ENCODE results near the gene GGT6.

The GGT6 gene

DNA sequence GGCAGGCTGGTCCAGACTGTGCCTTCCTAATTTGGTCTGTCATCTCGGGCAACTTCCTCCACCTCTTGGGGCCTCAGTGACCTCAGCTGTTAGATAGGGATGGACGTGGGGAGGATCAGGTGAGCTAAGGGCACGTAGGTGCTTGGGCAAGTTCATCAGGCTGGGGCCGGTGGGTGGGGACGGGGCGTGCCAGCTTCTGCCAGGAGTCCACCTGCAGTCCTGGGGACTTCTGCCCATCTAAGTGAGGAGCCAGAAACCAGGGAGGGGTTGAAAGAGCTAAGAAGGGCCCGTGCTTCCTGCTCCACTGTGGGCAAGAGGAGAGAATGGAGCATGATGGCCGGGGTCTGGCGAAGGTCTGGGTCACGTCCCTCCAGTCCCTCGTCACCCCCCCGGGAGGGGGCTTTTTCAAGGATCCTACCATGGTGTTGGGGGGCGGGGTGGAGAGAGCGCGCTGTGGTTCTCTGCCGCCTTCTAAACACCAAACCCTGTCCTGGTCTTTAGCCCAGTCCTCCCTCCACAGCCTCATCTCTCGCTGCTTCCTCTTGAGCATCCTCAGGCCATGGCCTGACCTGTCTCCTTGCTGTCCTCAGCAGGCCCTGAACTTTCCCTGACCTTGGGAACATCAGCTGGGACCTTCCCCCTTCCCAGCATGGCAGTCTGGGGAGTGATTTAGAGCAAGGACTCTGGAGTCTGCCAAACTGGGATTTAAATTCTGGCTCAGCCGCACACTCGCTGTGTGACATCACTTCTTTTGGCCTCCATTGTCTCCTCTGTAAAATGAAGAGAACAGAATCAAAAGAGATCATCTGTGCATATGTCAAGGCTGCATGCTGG, 40.1 kb downstream of the GGT6 start:
- no peak for DNase-seq (ENCODE audit: low spot score)

- DNase-seq (ENCODE audit: low spot score) = no peak
Measured at GRCh38 chr17:4519361-4519788, 41.0 kb downstream of the GGT6 start.

GRCh38 chr17:4518901-4519300, 41.5 kb downstream of the GGT6 start:
- no peak for DNase-seq (ENCODE audit: low spot score)

DNA sequence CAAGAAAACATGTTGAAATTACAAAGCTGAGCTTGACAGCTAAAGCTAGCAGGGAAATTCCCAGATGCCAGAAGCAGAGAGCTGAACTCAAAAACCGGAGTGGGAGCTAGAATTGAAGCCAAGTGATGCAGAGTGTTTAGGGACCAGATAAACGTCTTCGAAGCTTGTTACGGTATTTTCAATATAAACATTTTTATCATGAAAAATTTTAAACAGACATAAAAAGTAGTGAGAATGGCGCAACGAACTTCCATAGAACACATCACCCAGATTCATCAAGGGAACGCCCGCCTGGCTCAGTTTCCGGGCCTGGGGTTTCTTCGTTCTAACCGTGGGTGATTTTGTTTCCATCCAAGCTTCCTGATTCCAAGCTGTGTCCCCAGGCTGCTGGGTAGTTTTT, 43.6 kb downstream of the GGT6 start:
- no peak for DNase-seq (ENCODE audit: low spot score)

DNA sequence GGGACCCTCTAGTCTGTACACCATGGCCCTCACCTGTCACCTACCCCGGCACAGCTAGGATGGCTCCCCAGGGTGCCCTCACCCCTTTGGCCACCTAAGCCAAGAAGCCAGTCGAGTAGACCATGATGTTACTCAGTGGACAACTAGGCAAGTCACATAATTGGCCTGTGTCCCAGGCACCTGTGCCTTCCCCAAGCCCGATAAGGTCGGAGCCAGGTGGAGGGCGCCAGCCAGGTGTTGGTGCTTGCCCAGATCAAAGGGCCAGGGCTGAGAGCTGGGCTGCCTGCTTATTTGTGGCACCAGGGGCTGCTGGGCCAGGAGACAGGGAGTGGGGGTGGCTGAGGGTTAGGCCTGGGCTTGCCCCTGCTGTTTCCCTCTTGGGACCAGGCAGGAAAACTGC, 44.9 kb downstream of the GGT6 start:
- no peak for DNase-seq (ENCODE audit: low spot score)

DNA sequence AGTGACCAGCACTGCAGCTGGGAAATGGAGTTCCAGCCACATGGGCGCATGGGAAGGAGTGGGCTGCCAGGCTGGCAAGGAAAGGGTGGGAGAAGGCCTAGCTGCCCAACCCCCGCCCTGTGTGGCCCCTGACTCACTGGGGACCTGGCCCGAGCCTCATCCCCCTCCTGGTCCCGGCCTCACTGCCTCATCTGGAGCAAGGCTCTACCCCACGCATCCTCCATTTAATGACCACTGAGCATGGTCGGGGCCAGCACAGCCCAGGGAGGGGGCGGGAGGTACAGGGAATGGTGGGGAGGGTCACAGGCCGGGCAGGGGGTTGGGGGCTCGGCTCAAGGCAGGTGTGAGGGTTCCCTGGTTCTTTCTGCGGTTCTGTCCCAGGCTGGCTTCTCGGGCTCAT, 45.6 kb downstream of the GGT6 start:
- no peak for DNase-seq (ENCODE audit: low spot score)

- DNase-seq (ENCODE audit: low spot score) = no peak
Measured at GRCh38 chr17:4514206-4514605, 46.2 kb downstream of the GGT6 start.

- DNase-seq (ENCODE audit: low spot score) = no peak
Measured at GRCh38 chr17:4513113-4514032, 47.0 kb downstream of the GGT6 start.

GRCh38 chr17:4512156-4513112, 47.9 kb downstream of the GGT6 start:
- DNase-seq (ENCODE audit: low spot score) = no peak

DNA sequence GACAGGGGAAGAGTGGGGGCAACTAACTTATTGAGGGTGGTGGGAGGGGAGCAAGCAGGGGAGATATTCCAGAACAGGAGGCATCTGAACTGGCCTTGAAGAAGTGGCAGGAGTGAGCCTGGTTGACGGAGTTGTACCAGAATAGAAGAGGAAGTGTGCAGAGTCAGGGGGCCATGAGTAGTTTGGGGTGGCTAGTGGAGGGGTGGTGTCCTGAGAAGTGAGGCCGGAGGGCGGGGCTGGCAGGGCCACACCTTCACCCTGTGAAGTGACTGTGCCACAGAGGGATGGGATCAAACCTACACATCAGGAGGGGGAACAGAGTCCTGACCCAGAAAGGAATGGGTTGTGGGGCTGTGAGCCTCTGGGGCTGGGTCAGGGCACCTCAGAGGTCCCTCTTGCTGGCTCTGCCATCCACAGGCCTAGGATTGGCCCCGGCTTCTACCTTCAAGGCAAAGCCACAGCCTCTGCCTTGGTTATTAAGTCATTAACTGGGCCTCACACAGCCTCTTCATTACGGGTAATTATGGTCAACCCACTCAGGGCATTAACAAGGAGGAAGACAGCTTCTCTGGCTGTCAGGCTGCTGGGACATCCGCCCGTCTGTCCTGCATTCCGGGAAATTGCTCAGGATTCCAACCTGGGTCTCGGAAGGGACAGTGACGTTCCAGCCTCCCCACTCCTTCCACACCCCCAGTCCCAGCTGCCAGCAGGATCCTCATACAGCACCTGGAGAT, 49.0 kb downstream of the GGT6 start:
- no peak for DNase-seq (ENCODE audit: low spot score)

DNA sequence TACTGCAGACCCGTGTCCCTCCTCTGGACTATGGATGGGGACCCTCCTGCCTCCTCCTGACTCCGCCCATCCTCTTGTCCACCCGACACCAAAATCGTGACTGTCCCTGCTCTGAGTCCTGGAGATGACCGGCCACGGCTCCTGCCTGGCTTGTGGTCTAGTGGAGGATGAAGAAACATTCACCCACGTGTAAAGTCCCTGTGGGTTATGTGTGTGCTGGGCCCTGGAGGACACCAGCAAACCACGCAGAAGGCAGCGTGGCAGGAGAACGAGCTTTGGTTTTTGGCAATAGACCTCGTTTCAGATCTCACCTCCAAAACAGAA, 49.8 kb downstream of the GGT6 start:
- no peak for DNase-seq (ENCODE audit: low spot score)

DNA sequence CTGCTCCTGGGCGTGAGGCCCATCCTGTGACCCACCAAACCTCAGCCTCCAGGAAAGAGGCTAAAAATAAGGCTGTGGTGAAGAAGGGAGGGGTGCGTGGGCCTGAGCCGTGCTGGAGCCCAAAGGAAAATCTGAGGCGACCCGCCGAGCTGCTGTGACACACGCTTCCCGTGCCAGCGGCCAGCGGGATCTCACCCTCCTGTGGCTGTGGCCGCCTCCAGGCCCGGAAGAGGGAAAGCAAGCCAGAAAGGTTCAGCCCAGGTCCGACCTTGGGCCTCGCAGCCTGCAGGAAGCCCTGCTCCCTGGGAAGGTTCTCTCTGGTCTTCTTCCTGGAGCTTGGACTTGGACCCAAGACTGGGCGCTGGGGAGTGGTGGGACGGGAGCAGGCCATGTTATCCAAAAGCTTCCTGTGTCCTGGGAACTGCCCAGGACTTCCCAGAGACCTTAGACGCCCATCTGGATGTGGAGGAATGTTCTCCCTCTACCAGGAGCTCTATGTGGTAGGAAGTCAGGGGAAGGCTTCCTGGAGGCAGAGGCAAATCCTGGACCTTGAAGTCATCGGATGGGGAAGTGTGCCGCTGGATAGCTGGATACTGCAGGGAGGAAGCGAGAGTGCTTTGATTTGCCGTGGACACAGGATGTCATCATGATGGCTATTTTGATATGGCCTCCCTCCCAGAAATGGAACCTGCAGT, 50.3 kb downstream of the GGT6 start:
- no peak for DNase-seq (ENCODE audit: low spot score)

DNA sequence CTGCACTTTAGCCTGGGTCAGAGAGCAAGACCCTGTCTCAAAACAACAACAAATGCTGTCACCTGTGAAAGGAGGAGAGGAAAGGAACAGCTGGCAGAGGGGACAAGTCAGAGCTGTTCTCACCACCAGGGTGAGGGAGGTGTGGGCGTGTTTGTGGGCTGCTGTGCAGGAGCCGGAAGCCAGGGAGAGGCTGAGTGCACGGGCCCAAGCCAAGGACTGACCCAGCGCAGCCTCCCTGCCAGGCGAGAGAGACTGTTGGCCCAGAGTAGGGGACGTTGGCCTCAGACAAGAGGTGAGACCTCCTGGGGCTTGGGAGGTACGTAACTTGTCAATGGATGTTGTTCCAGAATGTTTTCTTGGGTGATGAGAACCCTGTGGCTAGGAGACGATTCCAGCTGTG, 51.0 kb downstream of the GGT6 start:
- no peak for DNase-seq (ENCODE audit: low spot score)

DNA sequence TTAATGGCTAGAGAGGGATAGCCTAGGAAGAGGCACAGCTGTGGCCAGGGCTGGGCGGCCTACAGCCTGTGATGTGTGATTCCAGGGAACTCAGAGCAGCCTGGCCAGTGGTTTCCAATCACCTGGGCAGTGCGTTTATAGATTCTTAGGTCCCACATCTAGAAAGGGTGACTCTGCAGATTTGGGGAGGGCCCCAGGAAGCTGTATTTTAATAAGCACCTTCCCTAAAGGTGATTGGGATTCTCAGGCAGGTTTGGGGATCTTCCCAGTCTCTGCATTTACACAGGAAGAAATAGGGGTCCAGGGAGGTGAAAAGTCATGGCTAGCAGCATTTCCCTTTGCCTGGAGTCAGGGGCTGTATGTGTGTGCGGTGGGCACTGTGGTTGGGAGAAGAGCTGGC, 52.2 kb downstream of the GGT6 start:
- DNase-seq (ENCODE audit: low spot score) = no peak

GRCh38 chr17:4507361-4508111, 52.8 kb downstream of the GGT6 start:
- DNase-seq (ENCODE audit: low spot score) = no peak
